DOHH2 (cell line): ENCODE data around the gene CAB39L.

Experiments
- H3F3A ChIP-seq: fragments of 200-600 bp; sonication (generic), shearing (Covaris generic); 2 replicates; pipeline ENCODE4 v1.6.0; 2016; ENCODE audit warnings: antibody characterized with exemption, mild to moderate bottlenecking; ENCODE audit not compliant: control insufficient read depth, insufficient read depth
- H3K27ac ChIP-seq: fragments of 200-600 bp; sonication (generic); 2 replicates; pipeline ENCODE4 v1.5.1; 2014; ENCODE audit warnings: low read depth, mild to moderate bottlenecking, low read length, moderate library complexity
- H3K27me3 ChIP-seq: fragments of 200-600 bp; sonication (generic); 2 replicates; pipeline ENCODE4 v1.6.1; 2014; ENCODE audit warnings: mild to moderate bottlenecking, low read length, mixed read lengths; ENCODE audit not compliant: control insufficient read depth
- H3K36me3 ChIP-seq: fragments of 200-600 bp; sonication (generic); 2 replicates; pipeline ENCODE4 v1.6.1; 2014; ENCODE audit warnings: mild to moderate bottlenecking, low read length, moderate library complexity, mixed read lengths; ENCODE audit not compliant: control insufficient read depth
- H3K4me1 ChIP-seq: fragments of 200-600 bp; sonication (generic); 2 replicates; pipeline ENCODE4 v1.6.1; 2014; ENCODE audit warnings: mild to moderate bottlenecking, low read length, mixed read lengths; ENCODE audit not compliant: control insufficient read depth
- H3K4me2 ChIP-seq: fragments of 200-600 bp; sonication (generic); 2 replicates; pipeline ENCODE4 v1.6.0; 2014; ENCODE audit warnings: mild to moderate bottlenecking, low read length, moderate library complexity
- H3K4me3 ChIP-seq: fragments of 200-600 bp; sonication (generic); 2 replicates; pipeline ENCODE4 v1.5.1; 2014; ENCODE audit warnings: mild to moderate bottlenecking, low read length, mixed read lengths
- H3K79me2 ChIP-seq: fragments of 200-600 bp; sonication (generic); 2 replicates; pipeline ENCODE4 v1.6.1; 2014; ENCODE audit warnings: mild to moderate bottlenecking, low read length, mixed read lengths; ENCODE audit not compliant: control insufficient read depth
- H3K9me2 ChIP-seq: fragments of 200-600 bp; sonication (generic); replicated peaks from 2 replicates; pipeline ENCODE4 v1.6.1; 2014; ENCODE audit warnings: mild to moderate bottlenecking, low read length, mixed read lengths; ENCODE audit not compliant: control insufficient read depth
- H3K9me3 ChIP-seq: fragments of 200-600 bp; sonication (generic); 2 replicates; pipeline ENCODE4 v1.6.1; 2014; ENCODE audit warnings: antibody characterized with exemption, low read length, mixed read lengths; ENCODE audit not compliant: control insufficient read depth, insufficient read depth
- H4K20me1 ChIP-seq: fragments of 200-600 bp; sonication (generic); 2 replicates; pipeline ENCODE4 v1.6.0; 2014; ENCODE audit warnings: low read depth, mild to moderate bottlenecking, antibody characterized with exemption, low read length, moderate library complexity; ENCODE audit not compliant: control insufficient read depth, insufficient read depth
- EZH2phosphoT487 ChIP-seq: fragments of 200-600 bp; sonication (generic); IDR thresholded peaks from 2 replicates; pipeline ENCODE4 v1.6.1; 2017; ENCODE audit warnings: borderline replicate concordance, mild to moderate bottlenecking, antibody characterized with exemption, low read length, moderate library complexity, mixed read lengths
- TF ChIP-seq, protein P1 (sequence below): fragments of 200-600 bp; sonication (generic); IDR thresholded peaks from one replicate; pipeline ENCODE4 v1.5.1; 2014; ENCODE audit warnings: antibody characterized with exemption, mild to moderate bottlenecking, low read depth, low read length; ENCODE audit not compliant: poor library complexity, severe bottlenecking

Gene CAB39L

DNA sequence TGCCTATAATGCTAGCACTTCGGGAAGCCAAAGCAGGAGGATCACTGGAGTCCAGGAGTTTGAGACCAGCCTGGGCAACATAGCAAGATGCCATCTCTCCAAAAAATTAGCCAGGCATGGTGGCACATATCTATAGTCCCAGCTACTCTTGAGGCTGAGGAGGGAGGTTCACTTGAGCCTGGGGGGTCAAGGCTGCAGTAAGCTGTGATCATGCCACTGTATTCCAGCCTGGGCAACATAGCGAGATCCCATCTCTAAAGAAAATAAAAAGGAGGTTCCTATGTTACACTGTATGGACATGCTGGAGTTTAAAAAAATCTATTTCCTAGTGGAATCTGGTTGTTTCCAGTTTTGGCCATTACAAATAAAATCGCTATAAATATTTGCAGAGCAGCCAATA is 2.6 kb downstream of the CAB39L start:
- peaks cover 20% of the 10 kb centered on the region for H3F3A ChIP-seq

DNA sequence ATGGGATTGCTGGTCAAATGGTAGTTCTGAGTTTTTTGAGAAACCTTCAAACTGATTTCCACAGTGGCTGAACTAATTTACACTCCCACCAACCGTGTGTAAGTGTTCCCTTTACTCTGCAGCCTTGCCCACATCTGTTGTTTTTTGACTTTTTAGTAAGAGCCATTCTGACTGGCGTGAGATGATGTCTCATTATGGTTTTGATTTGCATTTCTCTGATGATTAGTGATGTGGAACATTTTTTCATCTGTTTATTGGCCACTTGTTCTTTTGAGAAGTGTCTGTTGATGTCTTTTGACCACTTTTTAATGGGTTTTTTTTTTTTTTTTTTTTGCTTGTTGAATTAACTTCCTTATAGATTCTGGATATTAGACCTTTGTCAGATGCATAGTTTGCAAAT is 4.3 kb downstream of the CAB39L start:
- Histone ChIP-seq H3K4me2 (peak overlapping the region; percentile 49), H3K27me3 (no peaks in the 10 kb centered on the region), H3K9me2 (no peaks in the 10 kb centered on the region), H3K27ac (peak overlapping the region; percentile 53), H3K4me1 (peaks cover 61% of the 10 kb centered on the region), H3K9me3 (no peaks in the 10 kb centered on the region; the same call in 1 of the 2 replicates), H3K4me3 (peak overlapping the region; percentile 26), H3K36me3 (peaks cover 8% of the 10 kb centered on the region), H3K79me2 (peaks cover 15% of the 10 kb centered on the region), H4K20me1 (no peaks in the 10 kb centered on the region), H3F3A (peaks cover 7% of the 10 kb centered on the region)
- TF ChIP-seq EZH2phosphoT487: no peak
- TF ChIP-seq, protein P1, sequence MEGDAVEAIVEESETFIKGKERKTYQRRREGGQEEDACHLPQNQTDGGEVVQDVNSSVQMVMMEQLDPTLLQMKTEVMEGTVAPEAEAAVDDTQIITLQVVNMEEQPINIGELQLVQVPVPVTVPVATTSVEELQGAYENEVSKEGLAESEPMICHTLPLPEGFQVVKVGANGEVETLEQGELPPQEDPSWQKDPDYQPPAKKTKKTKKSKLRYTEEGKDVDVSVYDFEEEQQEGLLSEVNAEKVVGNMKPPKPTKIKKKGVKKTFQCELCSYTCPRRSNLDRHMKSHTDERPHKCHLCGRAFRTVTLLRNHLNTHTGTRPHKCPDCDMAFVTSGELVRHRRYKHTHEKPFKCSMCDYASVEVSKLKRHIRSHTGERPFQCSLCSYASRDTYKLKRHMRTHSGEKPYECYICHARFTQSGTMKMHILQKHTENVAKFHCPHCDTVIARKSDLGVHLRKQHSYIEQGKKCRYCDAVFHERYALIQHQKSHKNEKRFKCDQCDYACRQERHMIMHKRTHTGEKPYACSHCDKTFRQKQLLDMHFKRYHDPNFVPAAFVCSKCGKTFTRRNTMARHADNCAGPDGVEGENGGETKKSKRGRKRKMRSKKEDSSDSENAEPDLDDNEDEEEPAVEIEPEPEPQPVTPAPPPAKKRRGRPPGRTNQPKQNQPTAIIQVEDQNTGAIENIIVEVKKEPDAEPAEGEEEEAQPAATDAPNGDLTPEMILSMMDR: no peak

More for the DNA sequence above, 2.6 kb downstream of the CAB39L start:
- H3K9me2 ChIP-seq: no peaks in the 10 kb centered on the region
- no peaks in the 10 kb centered on the region for H3K27me3 ChIP-seq
- H3K36me3 ChIP-seq: peaks cover 22% of the 10 kb centered on the region
- peaks cover 70% of the 10 kb centered on the region for H3K4me1 ChIP-seq
- H3K79me2 ChIP-seq: peaks cover 32% of the 10 kb centered on the region
- TF ChIP-seq EZH2phosphoT487: no peak
- TF ChIP-seq, protein P1: no peak
- H3K4me2 ChIP-seq: no peak overlapping the region
- no peaks in the 10 kb centered on the region for H4K20me1 ChIP-seq
- peak overlapping the region; percentile 4; the same call in 1 of the 2 replicates for H3K27ac ChIP-seq
- no peaks in the 10 kb centered on the region; the same call in 1 of the 2 replicates for H3K9me3 ChIP-seq
- no peak overlapping the region; the same call in 1 of the 2 replicates for H3K4me3 ChIP-seq

DNA sequence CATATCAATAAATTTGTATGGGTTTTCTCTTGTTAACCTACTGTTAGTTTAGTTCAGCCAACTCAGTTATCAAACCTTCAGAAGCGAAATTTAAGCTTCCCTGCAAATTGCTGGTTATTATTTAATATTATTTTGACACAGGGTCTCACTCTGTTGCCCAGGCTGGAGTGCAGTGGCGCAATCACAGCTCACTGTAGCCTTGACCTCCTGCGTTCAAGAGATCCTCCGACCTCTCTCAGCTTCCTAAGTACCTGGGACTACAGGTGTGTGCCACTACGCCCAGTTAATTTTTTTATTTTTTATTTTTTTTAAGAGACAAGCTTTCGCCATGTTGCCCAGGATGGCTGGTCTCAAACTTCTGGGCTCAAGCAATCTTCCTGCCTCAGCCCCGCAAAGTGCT is 6.2 kb downstream of the CAB39L start:
- Histone ChIP-seq H3K27ac (no peak overlapping the region), H3K9me3 (no peaks in the 10 kb centered on the region; the same call in 1 of the 2 replicates), H3K4me1 (peaks cover 54% of the 10 kb centered on the region), H3K36me3 (peaks cover 4% of the 10 kb centered on the region; the same call in 1 of the 2 replicates), H4K20me1 (no peaks in the 10 kb centered on the region), H3K9me2 (no peaks in the 10 kb centered on the region), H3K27me3 (no peaks in the 10 kb centered on the region), H3K79me2 (peaks cover 4% of the 10 kb centered on the region; the same call in 1 of the 2 replicates), H3K4me2 (no peak overlapping the region), H3F3A (0 out of 2 replicates have a peak, but pooled peaks cover 6% of the 10 kb centered on the region), H3K4me3 (no peak overlapping the region)
- TF ChIP-seq, protein P1: no peak
- TF ChIP-seq EZH2phosphoT487: no peak

DNA sequence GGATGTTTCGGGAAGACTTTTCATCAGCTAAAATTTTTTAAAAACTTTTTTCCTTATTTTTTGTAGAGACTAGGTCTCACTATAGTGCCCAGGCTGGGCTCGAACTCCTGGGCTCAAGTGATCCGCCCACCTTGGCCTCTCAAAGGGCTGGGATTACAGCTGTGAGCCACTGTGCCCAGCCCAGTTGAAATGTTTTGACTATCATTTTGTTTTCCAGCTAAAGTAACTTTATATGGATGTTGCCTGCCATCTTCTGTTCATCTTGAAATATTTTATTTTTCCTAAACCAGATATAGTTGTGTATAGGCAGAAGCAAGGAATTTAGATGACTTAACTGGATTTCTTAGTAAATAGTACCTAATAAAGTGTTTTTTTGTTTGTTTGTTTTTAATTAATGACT is 7.0 kb downstream of the CAB39L start:
- peaks cover 47% of the 10 kb centered on the region for H3K4me1 ChIP-seq
- no peaks in the 10 kb centered on the region for H3K79me2 ChIP-seq
- TF ChIP-seq EZH2phosphoT487: no peak
- TF ChIP-seq, protein P1: no peak
- H3K27ac ChIP-seq: no peak overlapping the region
- no peak overlapping the region for H3K4me3 ChIP-seq
- no peaks in the 10 kb centered on the region; the same call in 1 of the 2 replicates for H3K9me3 ChIP-seq
- peaks cover under 1% of the 10 kb centered on the region; the same call in 1 of the 2 replicates for H3K36me3 ChIP-seq
- no peaks in the 10 kb centered on the region for H4K20me1 ChIP-seq
- 0 out of 2 replicates have a peak, but pooled peaks cover 6% of the 10 kb centered on the region for H3F3A ChIP-seq
- no peak overlapping the region for H3K4me2 ChIP-seq
- H3K9me2 ChIP-seq: no peaks in the 10 kb centered on the region
- H3K27me3 ChIP-seq: no peaks in the 10 kb centered on the region
